HG02981 (cell line): ENCODE data around the gene ENGASE.

Experiments used
- ATAC-seq: cut with Tn5 transposase; IDR thresholded peaks from one replicate; pipeline ENCODE4 v1.9.1; 2021; ENCODE audit warnings: mild to moderate bottlenecking, moderate library complexity; ENCODE audit not compliant: unreplicated experiment

The ENGASE gene

DNA sequence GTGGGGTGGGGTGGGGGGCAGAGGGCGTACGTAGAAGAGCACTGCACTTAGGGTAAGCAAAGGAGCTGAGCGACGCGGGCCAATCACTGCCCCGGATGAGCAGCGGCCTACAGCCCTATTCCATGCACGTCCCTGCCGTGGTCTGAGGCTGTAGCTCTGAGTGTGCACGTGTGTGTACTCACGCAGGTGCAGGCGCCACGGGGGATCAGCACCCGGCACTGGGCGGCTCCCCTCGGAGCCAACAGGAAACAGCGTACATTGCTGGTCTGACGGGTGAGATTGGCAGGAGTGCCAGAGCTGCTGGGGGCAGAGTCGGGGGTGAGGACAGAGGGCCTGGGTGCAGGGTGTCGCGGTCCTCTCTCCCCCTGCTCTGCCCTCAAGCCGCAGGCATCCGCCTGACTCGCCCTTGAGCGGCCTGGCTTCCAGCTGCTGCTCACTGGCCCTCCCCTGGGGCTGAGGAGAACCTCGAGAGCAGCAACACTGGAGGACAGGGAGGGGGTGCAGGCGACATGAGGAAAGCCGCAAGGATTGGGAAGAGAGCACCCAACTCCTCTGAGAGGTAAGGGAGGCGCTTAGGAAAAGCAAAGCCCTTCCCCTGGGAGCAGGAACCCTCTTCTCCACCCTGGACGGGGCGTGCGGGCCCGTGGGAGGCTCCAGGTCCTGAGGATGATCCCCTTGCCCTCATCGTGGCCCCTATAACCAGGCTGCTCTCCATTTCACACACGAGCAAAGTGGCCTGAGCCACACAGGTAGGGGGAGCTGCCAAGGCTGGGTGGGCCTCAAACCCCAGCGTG lies 57.8 kb downstream of the ENGASE start:
- no peak for ATAC-seq

- no peak for ATAC-seq
These were observed 58.6 kb downstream of the ENGASE start for GRCh38 chr17:79133214-79133613.

DNA sequence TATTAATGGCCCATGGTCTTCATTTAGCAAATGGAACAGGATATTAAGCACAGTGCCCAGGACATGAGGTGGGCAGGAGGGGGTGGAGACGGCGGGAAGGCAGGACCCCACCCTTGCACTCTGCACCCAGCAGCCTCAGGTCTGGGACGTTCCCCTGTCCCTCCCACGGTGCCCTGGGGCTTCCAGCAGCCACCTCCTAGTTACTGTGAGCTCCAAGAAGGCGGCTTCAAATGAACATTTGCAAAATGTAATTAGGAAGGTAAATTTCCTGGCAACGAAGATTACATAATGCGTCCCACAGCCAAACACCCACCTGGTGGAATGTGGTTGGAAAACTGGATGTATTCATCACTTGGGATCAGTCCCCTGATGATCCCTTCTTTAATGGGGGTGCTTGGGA lies 59.4 kb downstream of the ENGASE start:
- ATAC-seq: no peak

DNA sequence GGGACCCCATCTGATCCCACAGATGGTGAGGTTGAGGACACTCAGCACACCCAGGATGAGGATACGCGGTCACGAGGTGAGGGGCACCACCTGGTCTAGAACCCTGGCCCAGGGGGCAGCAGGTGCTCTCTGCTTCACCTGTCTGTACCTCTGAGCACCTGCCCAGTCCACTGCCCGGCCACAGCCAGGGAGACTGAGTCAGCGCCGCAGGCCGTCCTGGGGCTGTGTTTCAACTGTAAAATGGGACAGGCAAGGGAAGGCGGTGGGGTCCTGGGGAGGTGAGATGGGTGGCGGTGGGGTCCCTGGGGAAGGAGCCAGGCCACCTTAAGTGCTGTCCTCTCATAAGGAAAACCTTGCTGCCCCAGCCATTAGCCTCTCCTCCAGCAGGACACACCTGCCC lies 60.4 kb downstream of the ENGASE start:
- ATAC-seq: no peak

GRCh38 chr17:79135628-79136405 lies 61.2 kb downstream of the ENGASE start:
- ATAC-seq: no peak
